Calu3 (cell line): ENCODE measurements around the gene ARHGEF28. TPM values are rescaled to one million over a fixed set of nuclear protein-coding genes. Genes with fewer than 3 reads are reported as not detected.

Experiments used
- BruUV-seq: library from RNA; stranded (reverse); fragments of 400-500 nt; replicated peaks from 2 replicates; lab custom pipeline; 2021; lab: Mats Ljungman, UMichigan
- CTCF ChIA-PET: fragments of 300-600 bp; sonication (Branson Sonifier 250); formaldehyde crosslinking; loops from one replicate; lab custom pipeline; 2022; ENCODE audit warnings: antibody characterized with exemption; lab: Charles Lee
- DNase-seq: peaks from one replicate; pipeline ENCODE4 v3.0.0; 2022
- H3K27ac Mint-ChIP-seq: one replicate; pipeline ENCODE4 v1.8.0; 2022; ENCODE audit warnings: mixed read lengths; ENCODE audit not compliant: unreplicated experiment
- H3K27me3 Mint-ChIP-seq: one replicate; pipeline ENCODE4 v1.8.0; 2022; ENCODE audit warnings: mixed read lengths; ENCODE audit not compliant: unreplicated experiment
- H3K36me3 Mint-ChIP-seq: one replicate; pipeline ENCODE4 v1.8.0; 2022; ENCODE audit warnings: mild to moderate bottlenecking, moderate library complexity, mixed read lengths; ENCODE audit not compliant: insufficient read depth, unreplicated experiment
- H3K4me1 Mint-ChIP-seq: one replicate; pipeline ENCODE4 v1.8.0; 2022; ENCODE audit warnings: mild to moderate bottlenecking, low read depth, mixed read lengths; ENCODE audit not compliant: unreplicated experiment
- H3K4me3 Mint-ChIP-seq: one replicate; pipeline ENCODE4 v1.8.0; 2022; ENCODE audit warnings: mild to moderate bottlenecking, low read depth, moderate library complexity, mixed read lengths; ENCODE audit not compliant: unreplicated experiment
- H3K9me3 Mint-ChIP-seq: one replicate; pipeline ENCODE4 v1.8.0; 2022; ENCODE audit warnings: low read depth, mixed read lengths; ENCODE audit not compliant: unreplicated experiment
- CTCF ChIP-seq: fragments of 200-600 bp; IDR thresholded peaks from one replicate; pipeline ENCODE4 v1.8.0; 2022; ENCODE audit warnings: antibody characterized with exemption; ENCODE audit not compliant: unreplicated experiment
- intact Hi-C: fragments of 100-400 bp; cut with micrococcal nuclease; formaldehyde crosslinking; loops from one replicate; pipeline ENCODE4 v1.10.0; 2022; ENCODE audit not compliant: unreplicated experiment
- total RNA-seq: library from RNA; stranded (reverse); gene quantifications from 2 replicates; pipeline ENCODE4 v1.2.3, GENCODE V29; 2022

Gene ARHGEF28
- total RNA-seq, 1 experiment from 2014 or later, result 92.0 TPM

DNA sequence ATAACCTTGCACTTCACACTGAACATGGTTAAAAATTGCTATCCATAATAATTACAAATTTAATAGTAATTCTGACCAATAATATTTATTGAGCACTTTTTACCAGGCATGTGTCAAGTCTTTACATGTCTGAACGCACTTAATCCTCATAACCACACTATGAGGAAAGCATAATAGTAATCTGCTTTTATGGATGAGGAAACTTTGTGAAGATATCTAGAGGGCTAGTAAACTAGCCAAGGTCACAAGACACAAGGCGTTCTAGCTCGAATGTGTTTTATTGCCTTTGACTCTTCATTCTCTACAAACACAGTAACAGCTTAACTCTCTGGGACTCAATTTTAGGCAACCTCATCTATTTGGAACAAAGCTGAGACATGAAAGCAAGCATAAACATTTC, 205.1 kb downstream of the ARHGEF28 start:
- H3K27me3 Mint-ChIP-seq, result no peaks in the 10 kb centered on the region
- intact Hi-C loops, result no loop called here
- H3K27ac Mint-ChIP-seq, result no peak overlapping the region
- H3K36me3 Mint-ChIP-seq, result peaks cover 44% of the 10 kb centered on the region
- no peak for DNase-seq
- no peak for TF ChIP-seq CTCF
- CTCF ChIA-PET, result no interaction called here
- no TSS peak for BruUV-seq
- no peak overlapping the region for H3K4me3 Mint-ChIP-seq
- H3K4me1 Mint-ChIP-seq, result peaks cover 34% of the 10 kb centered on the region
- H3K9me3 Mint-ChIP-seq, result peaks cover 2% of the 10 kb centered on the region

GRCh38 chr5:73834693-73835092, 208.7 kb downstream of the ARHGEF28 start:
- H3K4me1 Mint-ChIP-seq, result peaks cover 54% of the 10 kb centered on the region
- H3K36me3 Mint-ChIP-seq, result peaks cover 70% of the 10 kb centered on the region
- H3K27me3 Mint-ChIP-seq, result no peaks in the 10 kb centered on the region
- intact Hi-C loops, result no loop called here
- no peak overlapping the region for H3K4me3 Mint-ChIP-seq
- no peak for DNase-seq
- CTCF ChIA-PET, result no interaction called here
- peaks cover 9% of the 10 kb centered on the region for H3K9me3 Mint-ChIP-seq
- BruUV-seq, result no TSS peak
- peak overlapping the region; percentile 77 for H3K27ac Mint-ChIP-seq
- no peak for TF ChIP-seq CTCF

DNA sequence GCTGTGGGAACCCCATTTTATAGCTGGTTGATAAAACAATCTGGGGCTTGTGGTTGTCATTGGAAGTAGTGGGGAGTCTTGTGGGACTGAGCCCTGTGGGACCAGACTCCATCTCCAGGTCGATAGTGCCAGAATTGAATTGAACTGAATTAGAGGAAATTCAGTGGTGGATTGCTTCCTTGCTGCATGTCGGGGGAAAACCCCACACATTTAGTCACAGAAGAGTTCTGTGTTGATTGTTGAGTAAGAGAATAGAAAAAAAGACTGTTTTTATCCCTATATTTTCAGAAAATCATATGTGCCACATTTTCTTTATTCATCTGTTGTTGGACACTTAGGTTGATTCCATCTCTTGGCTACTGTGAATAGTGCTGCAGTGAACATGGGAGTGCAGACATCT, 209.7 kb downstream of the ARHGEF28 start:
- no peak for DNase-seq
- TF ChIP-seq CTCF, result no peak
- no peak overlapping the region for H3K4me3 Mint-ChIP-seq
- H3K27ac Mint-ChIP-seq, result peak overlapping the region; percentile 77
- no peaks in the 10 kb centered on the region for H3K27me3 Mint-ChIP-seq
- peaks cover 49% of the 10 kb centered on the region for H3K4me1 Mint-ChIP-seq
- CTCF ChIA-PET, result no interaction called here
- intact Hi-C loops, result no loop called here
- peaks cover 9% of the 10 kb centered on the region for H3K9me3 Mint-ChIP-seq
- BruUV-seq, result no TSS peak
- peaks cover 75% of the 10 kb centered on the region for H3K36me3 Mint-ChIP-seq

DNA sequence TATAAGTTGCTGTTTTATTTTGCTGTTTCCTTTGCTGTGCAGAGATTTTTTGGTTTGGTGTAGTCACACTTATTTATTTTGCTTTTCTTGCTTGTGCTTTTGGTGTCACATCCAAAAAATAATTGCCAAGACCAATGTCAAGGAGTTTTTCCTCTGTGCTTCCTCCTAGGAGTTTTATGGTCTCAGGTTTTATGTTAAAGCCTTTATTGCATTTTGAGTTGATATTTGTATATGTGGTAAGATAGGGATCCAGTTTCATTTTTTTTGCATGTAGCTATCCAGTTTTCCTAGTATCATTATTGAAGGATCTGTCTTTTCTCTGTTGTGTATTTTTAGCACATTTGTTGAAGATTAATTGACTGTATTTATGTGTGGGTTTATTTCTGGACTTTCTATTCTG, 210.6 kb downstream of the ARHGEF28 start:
- TF ChIP-seq CTCF, result no peak
- Mint-ChIP-seq H3K4me3 (no peak overlapping the region), H3K9me3 (peaks cover 9% of the 10 kb centered on the region), H3K4me1 (peaks cover 45% of the 10 kb centered on the region), H3K27ac (peak overlapping the region; percentile 22), H3K27me3 (no peaks in the 10 kb centered on the region), H3K36me3 (peaks cover 83% of the 10 kb centered on the region)
- intact Hi-C loops, result no loop called here
- CTCF ChIA-PET, result interaction anchor here (0.6 kb wide), 1 partner anchor 16 kb away, joined by 3 read pairs; no protein-coding TSS in a partner anchor
- no TSS peak for BruUV-seq
- DNase-seq, result no peak
